Bone marrow (tissue), 2 donors: Measurements from ENCODE around the gene SLC7A6.

Experiments
- DNase-seq, 2 donors: peaks; one replicate each; lab custom pipeline; 2025; lab: John Stamatoyannopoulos, UW

The SLC7A6 gene

DNA sequence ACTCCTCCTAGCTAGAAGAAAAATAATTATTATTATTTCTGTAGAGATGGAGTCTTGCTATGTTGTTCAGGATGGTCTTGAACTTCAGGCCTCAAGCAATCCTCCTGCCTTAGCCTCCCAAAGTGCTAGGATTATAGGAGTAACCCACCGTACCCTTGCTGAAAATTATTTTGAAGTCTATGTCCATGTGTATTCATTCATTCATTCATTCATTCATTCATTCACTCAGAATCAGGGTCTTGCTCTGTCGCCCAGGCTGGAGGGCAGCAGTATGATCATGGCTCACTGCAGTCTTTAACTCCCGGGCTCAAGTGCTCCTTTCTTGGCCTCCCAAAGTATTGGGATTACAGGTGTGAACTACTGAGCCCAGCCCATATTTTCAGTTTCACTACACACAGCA, 42.3 kb downstream of the SLC7A6 start:
- DNase-seq, result no peak

DNA sequence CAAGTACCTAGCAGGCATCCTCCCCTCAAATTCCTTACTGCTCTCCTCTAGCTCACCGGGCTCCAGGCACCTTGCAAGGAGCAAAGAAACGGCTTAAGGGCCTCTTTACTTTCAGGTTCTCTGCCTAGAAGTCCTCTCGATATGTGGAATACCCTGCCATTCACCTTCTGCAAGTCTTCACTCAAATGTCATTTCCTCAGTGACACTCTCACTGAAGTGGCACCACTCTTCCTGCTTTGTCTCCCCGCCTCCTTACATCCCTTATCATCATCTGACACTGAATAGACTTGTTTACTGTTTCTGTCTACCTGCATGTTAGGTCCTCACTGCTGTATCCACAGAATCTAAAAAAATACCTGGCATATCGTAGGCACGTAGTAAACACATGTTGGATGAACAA, 45.5 kb downstream of the SLC7A6 start:
- no peak for DNase-seq

DNA sequence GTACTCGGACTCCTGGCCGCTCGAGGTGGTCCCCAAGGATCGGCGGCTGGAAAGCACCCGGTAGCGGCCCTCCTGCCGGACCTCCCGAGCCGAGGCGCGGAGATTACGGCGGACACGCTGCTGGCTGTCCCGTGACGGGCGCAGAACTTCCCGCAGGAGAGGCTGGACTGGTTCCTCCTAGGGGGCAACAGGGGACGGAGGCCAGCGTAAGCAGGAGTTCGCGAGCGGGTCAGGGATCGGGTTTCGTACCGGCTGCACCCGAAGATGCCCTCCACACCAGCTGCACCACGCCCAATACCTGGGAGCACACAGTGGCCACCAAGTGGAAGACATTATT, 46.1 kb downstream of the SLC7A6 start:
- DNase-seq, result no peak

DNA sequence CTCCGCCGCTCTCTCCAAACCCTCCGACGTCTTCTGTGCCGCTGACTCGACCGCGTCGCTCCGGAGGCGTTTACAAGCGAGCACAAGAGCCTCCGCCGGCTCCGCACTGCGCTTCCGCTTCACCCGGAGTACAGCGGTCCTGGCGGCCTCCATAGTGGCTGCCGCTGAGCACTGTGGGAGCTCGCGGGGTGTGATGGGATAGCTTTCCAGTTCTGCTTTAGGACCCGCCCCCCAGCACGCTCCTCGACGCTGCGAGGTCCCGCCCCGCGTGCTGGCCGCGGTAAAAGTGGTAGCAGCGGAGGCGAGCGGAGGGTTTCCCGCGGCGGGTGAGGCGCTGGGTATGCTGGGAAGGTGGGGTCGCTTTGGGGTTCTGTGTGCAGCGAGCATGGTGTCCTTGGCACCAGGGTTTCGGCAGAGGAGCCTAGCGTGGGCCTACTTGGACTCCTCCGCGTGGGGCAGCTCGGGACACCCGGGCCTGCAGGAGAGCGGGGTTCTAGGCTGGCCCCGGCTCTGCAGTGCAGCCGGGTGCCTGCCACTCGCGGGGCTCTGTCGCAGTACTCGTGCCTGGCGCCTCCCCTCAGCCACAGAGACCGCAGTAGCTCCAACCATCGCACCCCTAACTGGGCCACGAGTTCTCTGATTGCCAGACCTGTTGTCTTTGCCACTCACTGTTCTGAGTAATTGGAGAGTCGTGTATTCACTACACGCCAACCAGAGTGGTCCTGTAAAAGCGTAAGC, 46.6 kb downstream of the SLC7A6 start, which contains the start of the genes PRMT7 and SLC7A6OS:
Gene PRMT7 (plus strand): TSS at position 246 of the 738 bp plus-strand sequence. CDS start 4,961 bp downstream, outside the sequence.
Gene SLC7A6OS (minus strand): TSS at position 173 of the 738 bp plus-strand sequence. CDS start 20 bp downstream, at position 153.
- DNase-seq, result peak; percentile 66 to 94

DNA sequence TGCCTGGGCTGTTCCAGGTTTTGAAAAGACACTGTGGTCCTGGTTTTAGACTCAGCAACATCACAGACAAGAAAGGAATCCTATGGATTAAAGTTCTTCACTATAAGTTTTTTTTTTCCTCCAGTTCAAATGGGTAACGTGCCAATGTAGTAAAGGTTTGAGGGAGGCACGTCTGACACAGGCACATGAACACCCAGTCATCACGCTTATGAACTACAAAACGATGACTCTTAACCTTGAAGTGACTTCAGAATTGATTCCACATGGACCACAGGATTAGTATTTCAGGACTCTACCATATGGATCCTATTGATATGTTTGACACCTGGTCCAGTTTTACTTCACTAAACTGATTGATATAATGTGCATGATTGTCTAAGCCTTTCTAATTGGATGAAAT, 48.8 kb downstream of the SLC7A6 start:
- no peak for DNase-seq

DNA sequence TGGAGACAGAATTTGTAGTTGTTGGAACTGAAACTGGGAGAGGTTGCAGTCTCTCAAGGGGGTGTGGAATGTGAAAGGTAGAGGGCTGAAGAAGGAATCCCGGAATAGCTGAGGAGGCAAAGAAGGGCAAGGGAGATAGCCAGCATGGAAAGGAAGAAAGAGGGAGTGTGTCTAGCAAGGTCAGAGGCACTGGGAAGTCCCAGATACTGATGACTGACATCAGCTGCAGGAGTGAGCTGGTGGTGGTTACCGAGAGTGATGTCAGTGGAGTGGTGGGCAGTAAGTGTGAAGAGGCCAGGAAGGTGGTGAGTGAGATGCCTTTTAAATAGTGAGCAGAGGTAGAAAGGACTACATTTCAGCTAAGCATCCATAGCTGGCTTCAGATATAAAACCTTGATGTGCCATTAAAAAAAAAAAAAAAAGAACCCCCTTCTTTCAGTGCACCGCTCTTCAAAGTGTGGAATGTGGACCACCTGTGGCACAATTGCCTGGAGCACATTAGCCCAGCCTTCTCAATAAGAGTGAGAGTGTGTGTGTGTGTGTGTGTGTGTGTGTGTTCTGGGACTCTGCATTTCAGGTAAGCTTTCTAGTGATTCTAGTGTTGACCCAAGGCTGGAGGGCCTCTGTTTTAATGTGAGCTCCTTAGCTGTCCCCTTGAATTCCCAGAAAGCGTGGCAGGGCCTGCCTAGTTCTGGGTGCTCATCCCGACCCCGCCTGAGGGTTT, 55.0 kb downstream of the SLC7A6 start:
- DNase-seq, result no peak

DNA sequence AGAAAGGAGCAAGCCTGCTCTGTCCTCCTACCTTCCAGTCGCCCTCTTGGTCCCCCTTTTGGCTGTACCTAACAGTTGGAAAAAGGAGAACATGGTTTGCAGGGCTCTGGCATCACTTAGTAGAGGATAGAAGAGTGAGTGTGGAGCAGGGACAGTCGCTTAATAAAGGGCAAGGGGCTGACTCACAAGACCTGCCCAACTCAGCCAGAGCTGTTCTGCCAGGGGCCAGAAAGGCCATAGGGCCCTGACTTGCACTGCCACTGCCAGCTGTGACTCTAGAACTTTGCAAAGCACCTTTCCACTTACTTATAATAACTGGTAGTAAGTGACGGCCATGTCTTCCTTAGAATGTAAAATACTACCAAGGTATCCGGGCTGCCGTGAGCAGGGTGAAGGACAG, 60.0 kb downstream of the SLC7A6 start:
- DNase-seq, result no peak

DNA sequence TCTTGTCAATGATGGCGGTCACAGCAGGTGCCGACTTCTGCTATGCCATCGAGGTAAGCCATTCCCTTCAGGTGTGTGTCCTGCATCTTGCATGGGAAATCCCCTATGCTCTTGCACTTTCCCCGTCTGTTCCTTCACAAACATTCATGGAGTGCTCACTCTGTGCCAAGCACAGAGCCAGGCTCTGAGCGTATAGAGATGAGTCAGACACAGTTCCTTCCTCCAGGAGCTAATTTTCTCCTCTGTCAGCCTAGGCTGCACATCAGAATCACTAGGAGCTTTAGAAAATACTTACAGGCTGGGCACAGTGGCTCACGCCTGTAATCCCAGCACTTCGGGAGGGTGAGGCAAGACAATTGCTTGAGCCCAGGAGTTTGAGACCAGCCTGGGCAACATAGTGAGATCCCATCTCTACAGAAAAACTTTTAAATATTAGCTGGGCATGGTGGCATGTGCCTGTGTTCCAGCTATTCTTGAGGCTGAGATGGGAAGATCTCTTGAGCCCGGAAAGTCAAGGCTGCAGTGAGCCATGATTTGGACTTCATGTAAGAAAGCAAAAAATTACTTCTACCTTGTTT, 60.5 kb downstream of the SLC7A6 start:
- DNase-seq, result no peak

DNA sequence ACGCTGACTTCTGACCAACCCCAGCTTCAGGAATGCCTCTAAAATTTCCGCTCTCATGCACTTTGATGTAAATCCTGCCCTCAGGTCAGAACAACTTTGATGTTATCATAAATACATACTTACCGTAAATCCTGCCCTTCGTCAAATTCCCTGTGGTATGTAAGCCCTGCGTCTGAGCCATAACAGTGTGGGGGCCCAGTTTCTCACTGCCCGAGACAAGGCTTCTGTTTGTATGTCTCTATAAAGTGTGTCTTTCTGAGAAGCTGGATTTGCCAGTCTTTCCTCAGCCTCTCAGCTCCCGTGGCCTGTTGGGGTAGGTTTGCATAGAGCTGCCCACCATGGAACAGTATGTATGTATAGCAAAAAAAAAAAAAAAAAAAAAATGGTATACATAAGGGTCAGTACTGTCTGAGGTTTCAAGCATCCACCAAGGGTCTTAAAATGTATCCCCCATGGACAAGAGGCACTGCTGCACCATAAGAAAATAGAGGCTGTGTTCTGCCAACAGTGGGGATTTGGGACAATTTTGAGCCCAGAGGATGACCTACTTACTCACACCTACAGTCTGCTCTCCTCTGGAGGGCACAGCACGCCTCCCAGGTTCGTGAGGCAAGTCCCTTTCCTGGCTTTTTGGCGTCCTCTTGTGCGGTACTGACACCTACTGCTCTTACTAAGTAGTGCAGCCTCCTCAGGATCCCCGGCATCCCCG, 64.0 kb downstream of the SLC7A6 start:
- peak; percentile 31 to 75 for DNase-seq

DNA sequence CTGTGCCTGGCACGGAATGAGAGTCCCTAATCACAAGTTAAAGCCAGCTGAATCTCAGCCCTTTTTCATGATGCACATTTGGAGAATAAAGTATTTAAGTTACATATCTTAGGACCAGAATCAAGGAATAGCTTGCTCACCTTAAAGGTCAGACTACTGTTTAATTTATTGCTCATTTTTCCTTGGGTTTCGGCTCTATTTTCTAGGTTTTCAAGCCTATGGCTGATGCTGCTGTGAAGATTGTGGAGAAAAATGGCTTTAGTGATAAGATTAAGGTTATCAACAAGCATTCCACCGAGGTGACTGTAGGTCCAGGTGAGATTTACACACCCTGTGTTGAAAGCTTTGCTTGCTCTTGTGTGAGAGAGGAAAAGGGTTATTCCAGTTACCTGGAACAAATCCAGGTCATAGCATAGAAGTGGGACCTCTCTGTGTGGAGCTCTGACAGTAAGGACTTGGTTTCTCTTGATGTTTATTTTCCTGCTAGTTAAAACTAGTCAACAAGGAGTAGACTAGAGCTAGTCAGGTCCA, 64.6 kb downstream of the SLC7A6 start:
- no peak for DNase-seq

DNA sequence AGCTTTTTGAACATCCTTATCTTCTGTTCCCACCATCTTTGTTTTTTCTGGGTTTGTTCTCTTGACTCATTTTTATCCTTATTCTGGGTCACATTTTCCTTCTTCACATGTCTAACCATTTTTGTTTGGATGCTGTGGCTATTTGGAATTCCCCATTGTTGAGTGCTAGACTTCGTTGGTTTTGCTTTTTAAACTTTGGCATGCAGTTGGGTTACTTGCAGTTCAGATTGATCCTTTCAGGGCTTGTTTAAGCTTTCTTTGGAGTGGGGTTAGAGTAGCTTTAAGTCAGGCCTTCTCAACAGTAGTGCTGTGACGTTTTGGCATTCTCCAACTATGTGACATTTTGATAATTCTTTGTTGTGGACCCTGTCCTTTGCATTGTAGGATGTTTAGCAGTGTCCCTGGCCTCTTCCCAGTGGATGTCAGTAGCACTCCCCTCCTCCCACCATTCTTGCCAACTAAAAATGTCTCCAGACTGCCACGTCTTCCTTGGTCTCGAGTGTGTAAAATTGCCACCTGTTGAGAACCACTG, 67.6 kb downstream of the SLC7A6 start:
- DNase-seq, result no peak

DNA sequence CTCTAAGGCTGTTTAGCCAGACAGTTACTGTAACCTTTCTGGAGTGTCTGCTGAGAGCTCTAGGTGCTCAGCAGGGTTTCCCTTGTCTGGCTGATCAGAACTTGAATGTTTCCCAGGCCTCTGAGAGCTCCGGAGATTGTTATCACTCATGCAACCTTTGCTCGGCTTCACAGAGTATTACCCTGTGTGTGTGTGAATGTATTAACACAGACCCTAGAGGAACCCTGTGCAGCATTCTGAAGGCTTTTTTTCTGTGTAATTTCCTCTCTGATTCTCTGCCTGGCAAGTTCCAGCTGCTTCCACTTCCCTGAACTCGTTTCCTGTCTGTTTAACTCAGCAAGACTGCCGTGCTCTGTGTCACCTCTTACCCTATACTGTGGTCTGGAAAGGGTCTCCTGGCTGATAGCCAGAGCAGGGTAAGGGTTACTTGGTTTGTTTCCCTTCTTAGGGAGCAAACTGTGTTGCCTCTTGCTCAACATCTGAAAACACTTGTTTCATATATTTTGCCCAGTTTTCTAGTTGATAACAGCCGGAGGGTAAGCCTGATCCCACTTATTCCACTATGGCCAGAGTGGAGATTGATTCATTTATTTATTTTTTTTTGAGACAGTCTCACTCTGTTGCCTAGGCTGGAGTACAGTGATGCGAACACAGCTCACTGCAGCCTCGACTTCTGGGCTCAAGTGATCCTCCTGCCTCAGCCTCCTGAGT, 68.2 kb downstream of the SLC7A6 start:
- peak; percentile 5 to 98 for DNase-seq

DNA sequence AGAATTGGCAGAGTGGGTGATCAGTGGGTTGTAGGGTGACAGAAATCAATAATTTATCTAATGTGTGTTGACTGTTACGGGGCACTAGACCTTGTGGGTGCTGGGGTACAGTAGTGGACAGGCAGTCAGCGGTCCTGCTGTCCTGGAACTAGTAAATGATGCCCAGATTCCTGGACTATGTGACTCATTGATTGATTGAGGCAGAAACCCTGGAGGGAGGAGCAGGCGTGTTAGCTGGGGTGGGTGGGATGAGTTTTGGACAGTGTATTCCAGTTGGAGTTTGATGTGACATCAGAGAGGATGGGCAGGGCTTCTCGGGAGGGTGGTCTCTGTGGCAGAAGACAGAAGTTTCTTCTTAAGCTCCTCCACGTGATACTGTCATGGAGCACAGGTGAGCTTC, 70.8 kb downstream of the SLC7A6 start:
- no peak for DNase-seq

DNA sequence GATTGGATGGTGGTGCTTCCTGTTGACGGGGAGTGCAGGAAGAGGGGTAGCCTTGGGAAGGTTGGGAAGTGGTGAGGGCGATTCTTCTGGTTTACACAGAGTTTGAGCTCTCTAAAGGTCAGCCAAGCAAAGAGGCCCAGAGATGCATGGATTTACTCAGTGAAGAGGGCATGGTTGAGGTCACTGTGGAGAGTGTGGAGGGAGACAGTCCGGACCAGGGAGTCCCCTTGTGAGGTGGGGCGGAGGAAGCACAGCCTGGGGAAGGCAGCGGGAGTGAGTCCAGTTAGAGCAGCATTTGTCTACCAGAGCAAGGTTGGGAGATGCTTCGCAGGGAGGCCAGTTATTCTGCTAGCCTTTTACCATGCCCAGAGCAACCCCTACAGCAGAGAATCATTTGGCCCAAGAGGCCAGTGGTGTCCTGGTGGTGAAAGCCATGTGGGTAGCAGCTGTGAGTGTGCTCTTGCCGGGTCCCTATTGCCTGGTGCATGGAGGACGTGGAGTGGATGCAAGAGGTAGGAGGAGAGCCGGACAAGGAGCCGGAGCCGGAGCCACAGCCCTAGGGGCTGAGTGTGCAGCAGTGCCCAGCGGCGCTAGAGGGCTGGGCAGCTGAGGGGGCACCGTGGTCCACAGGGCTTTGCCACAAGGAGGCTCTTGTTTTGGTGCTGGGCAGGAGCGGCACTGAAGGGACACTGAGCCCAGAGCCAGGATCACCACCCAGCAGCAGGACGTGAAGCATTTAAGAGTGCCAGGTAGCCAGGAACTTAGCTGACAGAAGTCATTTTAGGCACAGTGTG, 74.2 kb downstream of the SLC7A6 start:
- DNase-seq, result no peak

DNA sequence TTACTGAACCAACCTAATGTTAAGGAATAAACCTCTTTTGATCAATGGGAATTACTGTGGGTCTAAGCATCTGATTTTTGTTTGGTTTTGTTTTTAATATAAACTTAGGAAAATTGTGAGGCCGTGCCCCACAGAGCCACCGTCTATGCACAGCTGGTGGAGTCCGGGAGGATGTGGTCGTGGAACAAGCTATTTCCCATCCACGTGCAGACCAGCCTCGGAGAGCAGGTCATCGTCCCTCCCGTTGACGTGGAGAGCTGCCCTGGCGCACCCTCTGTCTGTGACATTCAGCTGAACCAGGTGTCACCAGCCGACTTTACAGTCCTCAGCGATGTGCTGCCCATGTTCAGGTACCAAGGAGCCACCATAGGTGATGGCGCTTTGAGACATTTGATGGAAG, 74.9 kb downstream of the SLC7A6 start:
- no peak for DNase-seq

DNA sequence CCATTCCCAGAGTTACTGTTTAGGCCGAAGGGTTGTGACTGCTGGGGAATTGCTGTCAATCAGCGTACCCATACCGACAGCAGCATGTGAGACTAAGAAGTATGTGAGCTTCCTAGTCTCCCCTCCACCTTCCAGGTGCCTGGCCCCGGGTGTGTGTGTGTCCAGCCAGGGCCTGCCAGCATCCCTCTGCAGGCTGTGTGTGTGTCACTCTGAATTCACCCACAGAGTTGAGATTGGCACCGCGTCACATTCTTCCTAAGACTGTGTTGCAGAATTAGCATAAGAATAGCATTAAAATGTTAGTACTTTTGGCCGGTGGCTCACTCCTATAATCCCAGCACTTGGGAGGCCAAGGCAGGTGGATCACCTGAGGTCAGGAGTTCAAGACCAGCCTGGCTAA, 78.3 kb downstream of the SLC7A6 start:
- DNase-seq, result no peak

DNA sequence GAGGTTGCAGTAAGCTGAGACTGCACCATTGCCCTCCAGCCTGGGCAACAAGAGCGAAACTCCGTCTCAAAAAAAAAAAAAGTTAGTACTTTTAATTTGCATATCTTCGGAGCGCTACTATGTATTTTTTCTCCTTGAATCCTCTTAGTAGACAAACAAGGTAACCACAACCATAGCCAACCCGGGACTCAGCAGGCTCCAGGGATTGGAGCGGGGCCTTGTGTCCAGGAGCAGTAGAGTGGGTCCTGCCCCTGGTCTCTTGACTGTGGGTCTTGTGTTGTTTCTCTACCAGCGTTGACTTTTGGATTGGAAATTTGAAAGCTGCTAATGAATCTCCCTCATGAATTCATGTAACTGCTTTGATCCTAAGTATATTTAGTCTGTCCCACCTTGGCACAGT, 78.8 kb downstream of the SLC7A6 start:
- no peak for DNase-seq

DNA sequence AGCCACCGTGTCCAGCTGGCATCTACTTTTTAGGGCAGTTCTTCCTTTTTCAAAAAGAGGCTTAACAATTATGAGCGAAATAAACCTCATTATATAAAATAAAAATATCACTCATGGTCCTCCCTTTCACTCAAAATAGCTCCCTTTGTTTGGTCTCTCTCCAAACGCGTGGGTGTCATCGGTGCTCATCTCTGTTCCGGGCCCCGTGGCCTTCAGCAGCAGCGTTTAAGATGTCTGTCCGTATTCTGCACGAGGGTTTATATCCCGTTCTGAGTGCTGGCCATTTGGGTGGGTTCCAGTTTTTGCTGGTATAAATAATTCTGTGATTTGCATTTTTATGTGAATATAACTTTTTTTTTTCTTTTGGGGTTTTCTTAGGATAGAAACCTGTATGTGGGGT, 79.9 kb downstream of the SLC7A6 start:
- no peak for DNase-seq

DNA sequence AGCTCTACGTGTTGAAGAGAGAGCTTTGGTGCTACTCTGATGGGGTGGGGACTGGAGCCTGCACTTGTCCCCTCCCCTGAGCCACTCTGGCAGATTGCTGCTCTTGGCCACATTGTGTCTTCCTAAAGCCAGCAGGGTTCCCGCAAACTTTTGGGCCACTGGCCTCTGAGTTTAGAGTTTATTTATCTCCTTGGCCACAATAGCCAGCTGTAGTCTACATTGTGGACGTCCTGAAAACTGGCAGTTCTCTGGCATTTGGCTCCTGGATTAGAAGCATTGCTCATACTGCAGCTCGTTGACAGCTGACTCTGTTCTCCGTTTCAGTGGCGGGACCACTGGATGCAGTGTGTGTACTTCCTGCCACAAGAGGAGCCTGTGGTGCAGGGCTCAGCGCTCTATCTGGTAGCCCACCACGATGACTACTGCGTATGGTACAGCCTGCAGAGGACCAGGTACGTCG, 81.1 kb downstream of the SLC7A6 start:
- no peak for DNase-seq

DNA sequence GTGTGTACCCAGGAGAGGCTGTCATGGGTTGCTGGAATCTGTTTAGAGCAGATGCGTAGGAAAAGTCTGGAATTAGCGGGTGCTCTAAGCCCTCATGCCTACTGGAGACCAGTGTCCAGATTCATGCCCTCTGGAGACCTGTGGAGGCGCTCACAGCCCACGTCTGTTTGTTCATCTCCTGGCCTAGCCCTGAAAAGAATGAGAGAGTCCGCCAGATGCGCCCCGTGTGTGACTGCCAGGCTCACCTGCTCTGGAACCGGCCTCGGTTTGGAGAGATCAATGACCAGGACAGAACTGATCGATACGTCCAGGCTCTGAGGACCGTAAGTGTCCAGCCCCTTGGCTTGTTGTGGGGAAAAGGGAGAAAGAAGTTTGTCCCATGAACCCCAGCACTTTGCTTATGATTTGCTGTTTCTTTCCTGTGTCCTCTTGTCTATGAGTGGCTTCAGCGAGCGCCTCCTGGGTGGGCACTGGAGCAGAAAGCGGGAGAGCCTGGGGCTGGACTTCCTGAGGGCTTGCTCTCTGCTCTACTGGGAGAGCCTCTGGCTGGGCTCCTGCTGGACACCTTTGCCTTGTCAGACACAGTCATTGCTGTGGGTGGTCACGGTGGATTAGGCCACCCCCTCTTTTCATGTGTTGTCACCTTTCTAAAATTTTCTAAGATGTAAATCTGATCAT, 81.8 kb downstream of the SLC7A6 start:
- no peak for DNase-seq
